ENCODE results near the gene SLPI. TPM values are rescaled to one million over a fixed set of nuclear protein-coding genes. Genes with fewer than 3 reads are reported as not detected.

Gene SLPI
- total and polyA plus RNA-seq, 2 donors (not counting 3 experiments of a cell fraction or from before 2014, with no cell fraction given) = not detected

GRCh38 chr20:45279992-45280391, 25.6 kb upstream of the SLPI start:
- H3K4me2 ChIP-seq (ENCODE audit: insufficient read depth, low read length) = no peak overlapping the region
- ChIA-PET POLR2A (no interaction called here), CTCF (interaction anchor here (7.1 kb wide), 1 partner anchor 12 kb away, joined by 42 read pairs; no protein-coding TSS in a partner anchor)
- DNase-seq (ENCODE audit: low read depth, low spot score) (no peak), FAIRE-seq (no peak)
- H3K9me1 ChIP-seq (replicated peaks; ENCODE audit: control insufficient read depth, extremely low read depth, insufficient read depth, low read length) = no peaks in the 10 kb centered on the region
- peaks cover 2 to 3% of the 10 kb centered on the region in 2 experiments for H3K27me3 ChIP-seq (ENCODE audit: control insufficient read depth in 2 of 2, insufficient read depth in 2 of 2, low read length in 2 of 2)
- H3K4me3 ChIP-seq (replicated peaks in 1 of 3; ENCODE audit: insufficient read depth in 1 of 3, low read depth in 1 of 3, low read length in 3 of 3) = no peak overlapping the region
- H3K9ac ChIP-seq (replicated peaks; ENCODE audit: extremely low read depth, insufficient read depth, low read length) = no peak overlapping the region
- no peaks in the 10 kb centered on the region for H3K9me3 ChIP-seq (replicated peaks; ENCODE audit: control insufficient read depth, insufficient read depth, low read length)
- no peaks in the 10 kb centered on the region for H3K4me1 ChIP-seq (ENCODE audit: control insufficient read depth, extremely low read depth, insufficient read depth, low read length)
- intact Hi-C loops (cut with micrococcal nuclease) (no loop called here), dilution Hi-C loops (cut with MboI; ENCODE audit: extremely low pct_ligation_motif_present, low sequenced_read_pairs) (no loop called here)
- no peak overlapping the region for H2AFZ ChIP-seq (ENCODE audit: low read depth, low read length)
- no peaks in the 10 kb centered on the region for H4K20me1 ChIP-seq (replicated peaks; ENCODE audit: control insufficient read depth, extremely low read depth, insufficient read depth, low read length)
- BruUV-seq (replicated peaks) = no TSS peak
- TF ChIP-seq FOS (IDR thresholded peaks at IDR 0.05; ENCODE audit: borderline replicate concordance, insufficient read depth, low read length) = no peak
- H3K27ac ChIP-seq (ENCODE audit: insufficient read depth, low read depth, low read length) = no peak overlapping the region
- no peaks in the 10 kb centered on the region for H3K36me3 ChIP-seq (ENCODE audit: control insufficient read depth in 2 of 2, extremely low read depth in 1 of 2, insufficient read depth in 2 of 2, low read length in 2 of 2)
- no peaks in the 10 kb centered on the region for H3K79me2 ChIP-seq (ENCODE audit: control insufficient read depth, insufficient read depth, low read length)

GRCh38 chr20:45275338-45275737, 21.0 kb upstream of the SLPI start:
- FAIRE-seq (no peak), DNase-seq (ENCODE audit: low read depth, low spot score) (no peak)
- Histone ChIP-seq H3K4me2 (ENCODE audit: insufficient read depth, low read length) (no peak overlapping the region), H3K4me1 (ENCODE audit: control insufficient read depth, extremely low read depth, insufficient read depth, low read length) (no peaks in the 10 kb centered on the region), H3K9ac (replicated peaks; ENCODE audit: extremely low read depth, insufficient read depth, low read length) (no peak overlapping the region), H3K79me2 (ENCODE audit: control insufficient read depth, insufficient read depth, low read length) (no peaks in the 10 kb centered on the region), H2AFZ (ENCODE audit: low read depth, low read length) (no peak overlapping the region), H3K4me3 (replicated peaks in 1 of 3; ENCODE audit: insufficient read depth in 1 of 3, low read depth in 1 of 3, low read length in 3 of 3) (no peak overlapping the region), H3K27me3 (ENCODE audit: control insufficient read depth in 2 of 2, insufficient read depth in 2 of 2, low read length in 2 of 2) (peaks cover 4 to 18% of the 10 kb centered on the region in 2 experiments), H4K20me1 (replicated peaks; ENCODE audit: control insufficient read depth, extremely low read depth, insufficient read depth, low read length) (no peaks in the 10 kb centered on the region), H3K36me3 (ENCODE audit: control insufficient read depth in 2 of 2, extremely low read depth in 1 of 2, insufficient read depth in 2 of 2, low read length in 2 of 2) (no peaks in the 10 kb centered on the region), H3K9me3 (replicated peaks; ENCODE audit: control insufficient read depth, insufficient read depth, low read length) (no peaks in the 10 kb centered on the region), H3K27ac (ENCODE audit: insufficient read depth, low read depth, low read length) (no peak overlapping the region), H3K9me1 (replicated peaks; ENCODE audit: control insufficient read depth, extremely low read depth, insufficient read depth, low read length) (no peaks in the 10 kb centered on the region)
- intact Hi-C loops (cut with micrococcal nuclease) = no loop called here
- ChIA-PET POLR2A (no interaction called here), CTCF (interaction anchor here (2.3 kb wide), 1 partner anchor 16 kb away, joined by 7 read pairs; no protein-coding TSS in a partner anchor)
- dilution Hi-C loops (cut with MboI; ENCODE audit: extremely low pct_ligation_motif_present, low sequenced_read_pairs) = no loop called here
- no peak for TF ChIP-seq EZH2 (IDR thresholded peaks at IDR 0.05; ENCODE audit: borderline replicate concordance, low read depth, low read length, severe bottlenecking)
- TF ChIP-seq FOS (IDR thresholded peaks at IDR 0.05; ENCODE audit: borderline replicate concordance, insufficient read depth, low read length) = no peak
- TF ChIP-seq MYC (IDR thresholded peaks at IDR 0.05; ENCODE audit: low read depth, low read length) = no peak
- TF ChIP-seq MAX (IDR thresholded peaks at IDR 0.05; ENCODE audit: insufficient read depth, insufficient read length) = no peak
- no peak for TF ChIP-seq POLR2A (IDR thresholded peaks at IDR 0.05; ENCODE audit: low read depth, low read length)
- no peak for TF ChIP-seq POLR2AphosphoS5 (IDR thresholded peaks at IDR 0.05; ENCODE audit: insufficient read depth, low read depth, low read length)
- TF ChIP-seq GATA2 (IDR thresholded peaks at IDR 0.05; ENCODE audit: insufficient read depth, insufficient read length, low read depth, low read length) = no peak
- TF ChIP-seq CTCF (IDR thresholded peaks at IDR 0.05; ENCODE audit: extremely low read depth in 1 of 2, insufficient read depth in 1 of 2, low read depth in 1 of 2, low read length in 2 of 2) = no peak
- no peak for TF ChIP-seq JUN (IDR thresholded peaks at IDR 0.05; ENCODE audit: borderline replicate concordance, insufficient read depth, insufficient read length, low read depth)
- BruUV-seq (replicated peaks) = no TSS peak

Data from endothelial cell of umbilical vein (primary cell).